Measurements from ENCODE around the gene RMC1. TPM values are rescaled to one million over a fixed set of nuclear protein-coding genes. Genes with fewer than 3 reads are reported as not detected.
"Not testable (repeated sequence)": the region's sequence is repeated elsewhere in the genome, so short reads cannot be mapped to it uniquely, and the experiment has no call there.

Gene RMC1
- total RNA-seq, 3 donors from 2014 or later = 22.2 to 33.0 (median 23.9) TPM

DNA sequence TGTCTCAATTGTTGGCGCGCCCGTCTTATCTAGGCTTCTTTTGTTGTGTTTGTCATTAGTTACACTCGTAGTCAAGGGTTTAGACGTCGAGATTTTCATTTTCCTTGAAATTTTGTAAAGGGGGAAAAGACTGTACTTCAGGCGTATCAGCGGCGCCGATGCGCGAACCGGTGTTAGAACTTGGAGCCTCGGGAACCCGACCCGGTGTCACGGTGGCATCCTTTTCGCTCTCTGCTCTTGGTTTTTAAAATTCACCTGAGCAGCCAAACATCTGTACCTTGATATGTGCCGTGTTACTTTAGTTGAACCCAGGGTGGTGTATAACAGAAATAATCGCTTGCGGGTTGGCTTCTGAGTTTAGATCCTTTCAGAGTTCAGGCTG is 643 bp downstream of the RMC1 start:
- Histone ChIP-seq H3K27ac (peak overlapping the region in 1 of 2 donors; percentile 94), H3K9me3 (no peaks in the 10 kb centered on the region), H3K4me3 (peak overlapping the region; percentile 82 to 97 (median 97)), H3K36me3 (no peaks in the 10 kb centered on the region), H3K27me3 (no peaks in the 10 kb centered on the region), H3K4me1 (peaks cover 0 to 6% of the 10 kb centered on the region in 2 donors)
- intact Hi-C loops (cut with DNase I; ENCODE audit: low total_unique reads) = loop anchor here (10.0 kb wide), 2 partner anchors 191 to 729 kb away; no protein-coding TSS in a partner anchor
- DNase-seq (ENCODE audit: low spot score in 2 of 2) = no peak
- TF ChIP-seq CTCF (IDR thresholded peaks at IDR 0.05) (no peak), POLR2A (IDR thresholded peaks at IDR 0.05) (no peak), POLR2AphosphoS5 (IDR thresholded peaks at IDR 0.05) (no peak)

DNA sequence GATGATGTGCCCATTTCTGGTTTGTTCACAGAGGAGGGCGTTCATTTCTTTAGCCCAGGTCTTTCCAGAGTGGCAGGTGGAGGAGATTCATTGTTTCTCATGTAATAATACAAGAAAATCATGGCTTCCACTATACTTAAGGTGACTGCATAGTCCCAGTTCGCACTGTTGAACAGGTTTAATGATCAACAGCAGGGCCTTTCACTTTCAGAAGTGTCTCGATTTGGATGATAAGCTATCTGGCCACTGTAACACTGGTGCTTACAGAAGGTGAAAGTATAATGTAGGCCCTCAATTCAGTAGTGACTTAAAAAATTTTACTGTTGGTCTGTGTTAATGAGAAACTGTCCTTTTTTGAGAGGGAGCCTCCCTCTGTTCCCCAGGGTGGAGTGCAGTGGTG is 1.4 kb downstream of the RMC1 start:
- Histone ChIP-seq H3K27me3 (no peaks in the 10 kb centered on the region), H3K9me3 (no peaks in the 10 kb centered on the region), H3K4me1 (peaks cover 0 to 6% of the 10 kb centered on the region in 2 donors), H3K27ac (peak overlapping the region in 1 of 2 donors; percentile 19), H3K4me3 (peak overlapping the region; percentile 82 to 97 (median 97)), H3K36me3 (no peaks in the 10 kb centered on the region)
- DNase-seq (ENCODE audit: low spot score in 2 of 2) = no peak
- intact Hi-C loops (cut with DNase I; ENCODE audit: low total_unique reads) = loop anchor here (10.0 kb wide), 2 partner anchors 190 to 730 kb away; no protein-coding TSS in a partner anchor
- TF ChIP-seq POLR2AphosphoS5 (IDR thresholded peaks at IDR 0.05) = no peak
- no peak for TF ChIP-seq CTCF (IDR thresholded peaks at IDR 0.05)

DNA sequence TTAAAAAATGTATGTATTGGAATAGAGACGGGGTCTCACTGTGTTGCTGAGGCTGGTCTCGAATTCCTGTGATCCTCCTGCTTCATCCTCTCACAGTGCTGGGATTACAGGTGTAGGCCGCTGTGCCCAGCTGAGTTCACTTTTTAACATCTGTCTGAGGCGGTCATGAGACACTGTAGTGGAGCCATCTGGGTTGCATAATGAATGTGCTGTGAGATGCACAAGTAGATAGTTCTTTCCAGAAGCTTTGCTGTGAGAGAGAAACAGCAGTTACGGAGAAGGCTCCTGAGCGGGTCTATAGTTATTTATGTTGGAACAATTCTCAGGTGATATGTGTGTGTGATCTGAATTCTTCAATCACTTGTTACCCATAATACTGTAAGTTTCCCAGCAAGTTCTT is 3.1 kb downstream of the RMC1 start:
- H3K27me3 ChIP-seq = no peaks in the 10 kb centered on the region
- intact Hi-C loops (cut with DNase I; ENCODE audit: low total_unique reads) = loop anchor here (10.0 kb wide), 2 partner anchors 188 to 732 kb away; no protein-coding TSS in a partner anchor
- no peaks in the 10 kb centered on the region for H3K36me3 ChIP-seq
- no peak overlapping the region for H3K27ac ChIP-seq
- DNase-seq (ENCODE audit: low spot score in 2 of 2) = no peak
- TF ChIP-seq POLR2A (IDR thresholded peaks at IDR 0.05) (no peak), CTCF (IDR thresholded peaks at IDR 0.05) (no peak), POLR2AphosphoS5 (IDR thresholded peaks at IDR 0.05) (no peak)
- no peaks in the 10 kb centered on the region for H3K9me3 ChIP-seq
- peaks cover 0 to 6% of the 10 kb centered on the region in 2 donors for H3K4me1 ChIP-seq
- no peak overlapping the region for H3K4me3 ChIP-seq

DNA sequence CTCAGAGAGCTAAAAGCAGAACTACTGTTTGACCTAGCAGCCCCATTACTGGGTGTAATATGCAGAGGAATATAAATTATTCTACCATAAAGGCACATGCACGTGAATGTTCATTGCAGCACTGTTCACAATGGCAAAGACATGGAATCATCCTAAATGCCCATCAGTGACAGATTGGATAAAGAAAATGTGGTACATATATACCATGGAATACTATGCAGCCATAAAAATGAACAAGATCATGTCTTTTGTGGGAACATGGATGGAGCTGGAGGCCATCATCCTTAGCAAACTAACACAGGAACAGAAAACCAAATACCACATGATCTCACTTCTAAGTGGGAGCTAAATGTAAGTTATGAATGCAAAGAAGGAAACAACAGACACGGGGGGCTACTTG is 7.6 kb downstream of the RMC1 start:
- not testable (repeated sequence) for H3K9me3 ChIP-seq; H3K4me1 ChIP-seq; H3K4me3 ChIP-seq; H3K36me3 ChIP-seq; H3K27ac ChIP-seq; DNase-seq (ENCODE audit: low spot score in 2 of 2); H3K27me3 ChIP-seq
- intact Hi-C loops (cut with DNase I; ENCODE audit: low total_unique reads) = loop anchor here (10.0 kb wide), 1 partner anchor 84 kb away; no protein-coding TSS in a partner anchor

DNA sequence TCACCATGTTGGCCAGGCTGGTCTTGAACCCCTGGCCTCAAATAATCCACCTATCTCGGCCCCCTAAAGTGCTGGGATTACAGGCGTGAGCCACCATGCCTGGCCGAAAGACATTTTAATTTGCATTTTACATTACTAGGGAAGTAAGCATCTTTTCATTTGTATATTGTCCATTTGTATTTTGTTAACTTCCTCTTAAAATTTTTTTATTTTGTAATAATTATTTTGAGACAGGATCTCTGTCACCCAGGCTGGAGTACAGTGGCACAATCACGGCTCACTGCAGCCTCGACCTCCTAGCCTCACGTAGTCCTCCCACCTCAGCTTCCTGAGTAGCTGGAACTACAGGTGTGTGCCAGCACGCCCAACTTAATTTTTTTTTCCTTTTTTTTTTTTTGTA is 8.9 kb downstream of the RMC1 start:
- intact Hi-C loops (cut with DNase I; ENCODE audit: low total_unique reads) = loop anchor here (10.0 kb wide), 1 partner anchor 83 kb away; no protein-coding TSS in a partner anchor
- H3K27me3 ChIP-seq; H3K4me1 ChIP-seq; DNase-seq (ENCODE audit: low spot score in 2 of 2); H3K36me3 ChIP-seq; H3K4me3 ChIP-seq; H3K27ac ChIP-seq; H3K9me3 ChIP-seq: not testable (repeated sequence)

GRCh38 chr18:23512641-23513040 is 9.3 kb downstream of the RMC1 start:
- intact Hi-C loops (cut with DNase I; ENCODE audit: low total_unique reads) = loop anchor here (10.0 kb wide), 1 partner anchor 82 kb away; no protein-coding TSS in a partner anchor
- no peaks in the 10 kb centered on the region for H3K36me3 ChIP-seq

More at GRCh38 chr18:23512641-23513040, 9.3 kb downstream of the RMC1 start:
- H3K9me3 ChIP-seq = no peaks in the 10 kb centered on the region
- H3K27me3 ChIP-seq = no peaks in the 10 kb centered on the region
- H3K4me3 ChIP-seq = no peak overlapping the region
- no peak for TF ChIP-seq POLR2A (IDR thresholded peaks at IDR 0.05)
- TF ChIP-seq CTCF (IDR thresholded peaks at IDR 0.05) = no peak
- no peak for TF ChIP-seq POLR2AphosphoS5 (IDR thresholded peaks at IDR 0.05)
- no peak for DNase-seq (ENCODE audit: low spot score in 2 of 2)
- H3K4me1 ChIP-seq = no peaks in the 10 kb centered on the region
- H3K27ac ChIP-seq = no peak overlapping the region

Measured in breast epithelium (tissue), 4 donors.